ENCODE results near the gene ECI1.
A peak's percentile ranks its signal among the peaks of the same experiment; 100 is the strongest.
"Not testable (repeated sequence)": the region's sequence is repeated elsewhere in the genome, so short reads cannot be mapped to it uniquely, and the experiment has no call there.

ECI1 gene

DNA sequence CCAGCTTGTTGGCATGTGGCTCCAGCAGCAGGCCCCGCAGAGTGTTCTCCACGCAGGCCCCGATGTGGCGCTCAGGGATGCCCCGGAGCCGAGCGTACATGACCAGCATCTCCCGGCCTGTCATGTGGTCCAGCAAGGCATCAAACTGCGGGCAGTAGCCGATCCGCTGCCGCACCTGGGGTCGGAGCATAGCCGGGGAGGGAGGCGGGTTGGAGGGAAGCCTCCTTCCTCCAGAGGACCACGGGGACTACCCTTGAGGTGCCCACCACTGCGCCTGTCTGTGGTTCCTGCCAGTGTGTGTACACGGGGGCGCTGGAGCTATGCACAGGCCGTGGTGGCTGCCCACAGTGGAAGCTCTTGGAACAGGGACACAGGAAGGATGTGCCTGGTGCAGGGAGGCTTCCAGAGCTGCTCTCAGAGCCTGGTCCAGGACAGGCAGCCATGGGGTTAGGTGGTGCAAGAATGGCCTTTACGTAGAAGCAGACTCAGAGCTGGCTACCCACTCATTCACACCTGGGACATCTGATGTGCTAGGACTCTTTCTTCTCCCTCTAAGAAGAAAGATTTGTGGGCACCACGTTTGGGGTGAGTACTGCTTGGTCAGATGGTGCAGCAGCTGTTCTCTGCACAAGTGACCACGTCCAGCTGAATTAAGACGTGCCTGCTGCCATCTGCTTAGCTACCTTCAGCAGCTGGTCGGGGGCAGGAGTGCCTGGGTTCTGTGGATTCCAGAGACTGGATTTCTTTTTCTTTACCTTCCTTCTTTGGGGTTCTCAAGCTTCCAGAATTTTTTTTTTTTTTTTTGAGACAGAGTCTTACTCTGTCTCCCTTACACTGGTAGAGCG, 27.8 kb upstream of the ECI1 start:
- no peak for DNase-seq

DNA sequence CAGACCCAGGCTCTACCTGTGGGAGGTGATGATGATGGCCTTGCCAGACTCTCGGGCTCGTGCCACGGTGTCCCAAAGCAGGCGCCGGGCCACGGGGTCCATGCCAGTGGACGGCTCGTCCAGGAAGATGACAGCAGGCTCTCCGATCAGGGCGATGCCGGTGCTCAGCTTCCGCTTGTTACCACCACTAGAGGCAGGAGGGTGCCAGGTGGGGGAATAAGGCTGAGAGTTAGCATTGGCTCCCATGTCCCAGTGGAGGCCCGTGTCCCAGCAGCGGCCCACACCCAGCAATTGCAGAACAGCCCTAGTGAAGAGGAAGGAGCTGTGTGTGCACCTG, 26.9 kb upstream of the ECI1 start:
- no peak for DNase-seq

DNA sequence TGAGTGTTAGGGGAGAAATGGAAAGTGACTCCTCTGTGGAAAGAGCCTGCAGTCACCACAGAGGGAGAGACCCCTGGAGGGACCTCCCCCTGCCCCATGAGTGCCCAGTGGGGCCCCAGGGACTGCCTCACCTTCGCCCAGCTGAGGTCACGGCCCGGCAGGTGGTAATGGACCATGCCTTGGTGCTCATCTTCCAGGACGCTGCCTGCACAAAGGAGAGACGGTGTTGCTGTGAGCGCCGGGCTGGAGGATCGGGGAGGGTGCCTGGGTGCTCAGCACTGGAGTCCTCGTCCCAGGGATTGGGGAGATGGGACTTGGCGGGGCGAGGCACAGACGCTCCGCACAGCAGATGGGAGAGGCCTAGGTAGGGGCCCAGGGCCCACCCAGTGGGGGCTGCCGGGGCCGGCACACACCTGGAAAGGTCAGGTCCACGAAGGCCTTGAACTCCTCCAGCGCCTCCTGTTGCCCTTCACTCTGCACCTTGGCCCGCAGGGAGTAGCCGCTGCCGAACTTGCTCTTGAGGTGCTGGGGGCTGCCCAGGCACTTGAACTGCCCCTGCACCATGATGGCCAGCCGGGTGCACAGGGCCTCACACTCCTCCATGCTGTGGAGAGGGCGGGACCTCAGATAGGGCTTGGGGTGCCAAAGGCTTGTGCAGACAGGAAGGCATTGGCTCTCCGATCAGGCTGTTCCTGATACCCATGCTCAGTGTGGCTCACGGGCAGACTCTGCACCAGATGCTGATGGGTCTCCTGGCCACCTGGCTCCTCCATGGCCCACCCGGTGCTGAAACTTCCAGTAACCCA, 26.3 kb upstream of the ECI1 start:
- no peak for DNase-seq

DNA sequence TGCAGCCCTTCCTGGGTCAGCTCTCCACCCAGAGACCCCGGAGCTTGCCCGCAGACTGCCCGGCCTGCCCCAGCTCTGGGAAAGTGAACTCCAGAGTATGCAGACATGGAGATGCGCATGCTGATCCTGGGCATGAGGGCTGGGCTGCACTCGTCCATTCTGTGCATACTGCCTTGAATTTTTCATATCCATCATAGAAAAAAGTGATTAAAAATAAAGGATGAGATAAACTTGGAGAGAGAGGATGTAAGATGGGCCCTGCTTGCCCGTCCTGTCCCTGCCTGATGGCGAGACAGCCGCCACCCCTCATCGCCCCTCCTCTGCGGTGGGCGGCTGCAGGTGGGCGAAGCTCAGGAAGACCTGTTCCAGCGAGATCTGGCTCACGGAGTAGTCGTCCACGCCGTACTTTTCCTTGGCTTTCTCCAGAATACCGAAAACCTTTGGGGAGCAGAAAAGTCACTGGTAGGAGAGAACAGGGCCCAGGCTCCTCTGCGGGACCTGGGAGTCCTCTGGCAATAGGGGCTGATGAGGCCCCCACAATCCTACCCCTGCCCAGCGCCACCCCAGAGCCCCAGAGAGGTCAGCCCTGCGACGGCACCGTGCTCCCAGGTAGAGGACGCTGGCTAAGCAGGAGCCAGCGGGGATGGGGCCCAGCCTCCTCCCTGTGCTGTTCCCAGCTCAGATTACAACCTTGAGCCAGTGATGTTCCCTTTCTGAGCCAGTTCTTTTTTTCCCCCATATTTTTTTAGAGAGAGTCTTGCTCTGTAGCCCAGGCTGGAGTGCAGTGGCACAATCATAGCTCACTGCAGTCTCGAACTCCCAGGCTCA, 25.2 kb upstream of the ECI1 start:
- no peak for DNase-seq

DNA sequence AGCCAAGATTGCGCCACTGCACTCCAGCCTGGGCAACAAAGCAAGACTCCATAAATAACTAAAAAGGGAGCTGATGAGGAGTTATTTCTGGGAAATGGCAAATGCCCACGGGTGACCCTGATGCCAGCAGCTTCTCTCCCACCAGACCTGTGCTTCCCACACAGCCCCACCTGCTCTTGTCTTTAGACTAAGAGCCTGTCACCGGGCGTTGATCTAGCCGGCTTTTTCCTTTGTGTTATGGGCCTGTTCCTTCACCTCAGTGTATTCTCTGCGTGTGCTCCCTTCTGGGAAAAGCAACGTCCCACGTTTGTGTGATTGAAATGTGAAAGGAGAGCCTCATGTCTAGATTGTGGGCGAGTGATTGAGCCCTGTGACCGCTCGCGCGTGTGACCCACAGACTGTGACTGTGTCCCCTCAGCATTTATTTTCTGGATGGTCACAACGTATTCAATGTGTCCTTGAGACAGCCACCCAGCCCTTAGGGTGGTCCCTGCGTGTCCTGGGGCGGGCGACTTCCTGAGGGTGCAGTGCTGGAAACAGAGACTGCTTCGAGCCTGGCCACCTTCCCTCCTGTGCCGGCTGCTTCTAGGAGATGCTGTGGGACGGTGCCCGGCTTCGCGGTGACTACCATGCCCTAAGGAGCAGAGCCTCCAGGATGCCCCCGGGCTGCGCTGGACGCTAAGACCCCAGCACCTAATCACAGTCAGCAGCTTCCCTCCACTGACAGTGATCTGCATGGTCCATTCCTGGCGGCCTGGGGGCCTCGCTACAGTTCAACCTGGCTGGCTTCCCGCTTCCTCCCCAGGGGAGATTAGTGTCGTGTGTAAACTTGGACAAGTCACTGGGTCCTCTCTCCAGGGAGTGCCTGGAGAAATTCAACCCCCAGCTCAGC, 24.3 kb upstream of the ECI1 start:
- DNase-seq, result no peak

DNA sequence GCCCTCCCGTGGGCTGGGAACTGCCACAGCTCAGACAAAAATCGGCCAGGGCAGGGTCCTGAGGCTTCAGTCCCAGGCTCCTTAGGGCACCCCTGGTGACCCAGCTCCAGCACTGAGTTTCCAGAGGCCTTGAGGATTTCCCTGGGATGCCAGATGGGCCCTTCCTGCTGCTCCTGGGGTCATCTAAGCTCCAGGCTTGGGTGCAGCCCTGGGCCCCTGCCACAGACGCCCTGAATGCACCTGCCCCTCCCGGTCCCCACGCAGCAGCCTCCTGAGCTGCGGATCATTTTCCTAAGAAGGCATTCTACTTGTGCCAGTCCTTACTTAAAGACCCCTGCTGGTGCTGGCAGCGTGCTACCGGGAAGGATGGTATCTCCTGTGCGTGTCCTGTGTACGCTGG, 22.5 kb upstream of the ECI1 start:
- no peak for DNase-seq

DNA sequence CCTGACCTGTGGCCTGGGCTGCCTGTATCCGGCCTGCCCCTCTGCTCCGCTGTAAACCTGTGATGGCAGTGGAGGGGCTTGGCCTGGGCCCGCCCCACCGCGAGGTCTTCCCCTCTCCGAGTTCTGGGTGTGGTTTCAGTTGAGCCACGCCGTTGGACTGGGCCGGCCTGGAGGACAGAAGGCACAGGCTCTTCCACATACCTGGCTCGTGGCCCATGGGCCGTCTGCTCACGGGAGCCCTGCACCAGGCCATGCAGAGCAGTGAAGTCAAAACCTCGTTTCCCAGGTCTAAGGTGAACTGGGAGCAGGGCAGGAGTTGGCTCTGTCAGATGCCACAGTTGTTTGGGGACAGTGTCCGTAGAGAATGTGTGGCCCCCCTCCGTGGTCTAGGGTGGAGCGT, 22.1 kb upstream of the ECI1 start:
- DNase-seq, result no peak

DNA sequence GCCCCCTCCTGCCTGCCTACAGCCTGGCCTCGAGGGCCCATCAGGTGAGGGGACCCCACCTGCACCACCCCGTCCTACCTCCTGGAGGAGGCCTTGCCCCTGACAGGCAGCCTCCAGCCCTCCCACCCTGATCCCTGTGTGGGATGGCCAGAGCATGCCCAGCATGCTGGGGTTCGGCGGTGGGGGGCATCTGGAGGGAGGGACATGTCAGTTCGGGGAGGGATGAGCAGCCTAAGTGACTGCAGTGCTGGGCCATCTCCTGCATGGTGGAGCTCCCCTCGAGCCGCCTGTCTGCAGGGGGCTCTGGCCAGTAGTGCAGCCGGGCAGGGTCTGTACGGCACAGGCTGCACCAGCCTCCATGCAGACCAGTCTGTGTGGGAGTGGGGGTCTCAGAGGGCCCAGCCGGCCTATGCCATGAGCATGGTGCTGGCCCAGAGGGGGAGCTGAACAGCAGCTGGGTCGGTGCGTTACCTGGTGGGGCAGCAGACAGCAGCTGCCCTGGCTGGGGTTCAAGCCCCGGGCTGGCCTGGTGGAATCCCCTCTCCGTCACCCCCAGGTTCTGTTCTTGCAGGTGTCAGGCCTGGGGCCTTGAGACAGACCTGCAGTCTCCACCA, 20.6 kb upstream of the ECI1 start:
- DNase-seq, result no peak

DNA sequence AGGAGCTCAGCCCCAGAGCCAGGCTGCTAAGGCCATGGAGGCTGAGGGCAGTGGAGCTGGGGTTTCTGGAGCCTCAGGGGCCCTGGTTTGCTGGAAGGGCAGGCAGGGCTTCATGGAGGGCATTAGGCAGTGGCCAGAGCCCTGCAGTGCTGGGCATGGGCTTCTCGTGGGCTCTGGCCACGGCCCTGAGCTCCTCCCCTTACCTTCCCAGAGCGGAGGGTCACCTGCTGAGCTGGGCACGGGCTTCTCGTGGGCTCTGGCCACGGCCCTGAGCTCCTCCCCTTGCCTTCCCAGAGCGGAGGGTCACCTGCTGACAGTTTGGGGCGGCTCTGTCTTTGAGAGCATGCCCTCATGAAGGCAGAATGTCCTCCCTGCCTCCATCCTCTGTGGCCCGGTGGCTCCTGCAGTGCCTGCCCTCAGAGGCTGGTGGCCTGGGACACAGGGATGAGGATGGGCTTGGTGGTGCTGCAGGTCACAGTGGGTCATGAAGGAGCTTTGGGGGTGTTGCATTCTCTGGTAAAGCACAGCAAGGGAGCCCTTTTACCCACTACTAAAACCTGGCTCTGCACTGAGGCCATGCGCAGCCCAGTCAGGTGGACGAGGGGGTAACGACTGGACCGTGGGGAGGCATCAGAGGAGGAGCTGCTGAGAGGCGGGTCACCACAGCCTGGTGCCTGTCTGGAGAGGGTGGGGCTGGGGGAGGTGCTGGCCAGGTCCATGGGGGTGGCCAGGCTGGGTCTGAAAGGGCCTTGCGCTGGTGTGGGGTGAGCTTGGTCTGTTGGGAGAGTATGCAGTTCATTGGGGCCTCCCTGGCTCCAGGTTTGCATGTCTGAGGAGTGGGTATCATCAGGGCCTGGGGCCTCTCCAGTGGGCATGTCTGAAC, 19.4 kb upstream of the ECI1 start:
- no peak for DNase-seq

DNA sequence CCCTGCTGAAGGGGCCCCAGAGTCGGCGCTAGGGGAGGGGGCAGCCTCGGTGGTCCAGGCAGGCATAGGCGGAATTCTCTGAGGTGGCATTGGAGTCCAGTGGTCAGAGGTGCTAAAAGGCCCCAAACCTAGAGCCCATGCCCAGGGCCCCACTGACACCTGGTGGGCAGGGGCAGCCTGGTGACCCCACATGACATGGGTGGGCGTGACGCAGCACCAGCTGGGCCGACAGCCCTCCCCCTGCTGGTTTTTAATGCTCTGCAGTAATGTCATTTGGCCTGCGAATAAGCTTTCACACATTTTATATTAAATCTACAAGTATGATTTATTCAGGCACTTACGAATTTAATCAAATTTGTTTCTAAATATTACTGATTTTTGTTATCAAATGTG, 18.7 kb upstream of the ECI1 start:
- DNase-seq, result no peak

DNA sequence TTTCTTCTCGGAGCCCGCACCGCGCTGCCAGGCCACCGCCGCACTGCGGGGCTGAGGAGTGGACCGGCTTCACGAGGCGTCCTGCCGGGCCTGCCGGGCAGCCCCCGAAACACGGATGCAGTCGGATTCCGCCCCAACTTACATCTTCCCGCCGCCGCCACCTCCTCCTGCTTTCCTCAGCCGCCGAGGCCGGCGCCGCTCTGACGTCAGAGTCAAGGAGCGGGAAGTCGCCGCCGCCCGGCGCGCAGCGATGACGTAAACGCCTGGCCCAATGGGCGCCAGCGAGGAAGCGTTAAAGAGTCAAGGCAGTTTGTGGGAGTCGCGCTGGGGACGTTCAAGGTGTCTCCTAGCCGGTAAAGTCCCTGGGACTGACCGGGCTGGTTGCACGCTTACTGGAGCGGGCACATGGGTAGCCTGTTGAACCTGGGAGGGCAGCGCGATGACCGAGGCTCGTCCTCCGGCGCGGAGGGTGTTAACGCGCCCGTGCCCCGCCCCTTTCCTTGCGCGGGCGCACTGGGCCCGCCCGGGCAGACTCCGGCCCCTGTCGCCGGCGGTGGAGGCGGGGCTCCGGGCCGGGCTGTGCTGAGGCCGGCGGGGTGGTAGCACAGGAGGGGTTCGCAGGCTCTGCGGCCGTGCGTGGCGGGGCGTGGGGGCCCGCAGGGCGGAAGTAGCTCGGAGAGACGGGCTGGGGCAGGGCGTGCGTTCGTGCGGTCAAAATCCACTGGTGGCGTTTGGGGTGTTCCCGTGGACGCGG, 16.7 kb upstream of the ECI1 start, which contains the start of gene RNPS1:
Gene RNPS1 (minus strand): TSS at position 214 of the 754 bp plus-strand sequence. CDS start 3,483 bp downstream, outside the sequence.
- DNase-seq, result peak; percentile 96

DNA sequence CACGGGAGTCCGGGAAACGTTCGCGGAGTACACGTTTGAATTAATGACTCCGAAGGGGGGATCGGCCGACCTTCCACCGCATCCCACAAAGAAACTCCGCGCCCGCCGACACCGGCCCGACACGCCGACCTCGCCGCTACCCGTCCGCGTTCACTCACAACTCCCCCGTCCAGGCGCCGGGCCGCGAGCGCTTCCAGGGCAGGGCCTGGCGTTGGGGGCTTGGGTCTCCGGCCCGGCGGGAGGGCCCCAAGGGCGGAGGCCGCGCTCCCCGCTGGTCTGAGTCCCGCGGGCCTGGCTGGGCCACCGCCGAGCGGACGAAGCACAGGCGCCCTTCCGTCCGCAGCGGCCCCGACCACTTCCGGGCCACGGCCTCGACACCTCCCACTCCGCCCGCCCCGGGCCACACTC, 16.1 kb upstream of the ECI1 start:
- not testable (repeated sequence) for DNase-seq

DNA sequence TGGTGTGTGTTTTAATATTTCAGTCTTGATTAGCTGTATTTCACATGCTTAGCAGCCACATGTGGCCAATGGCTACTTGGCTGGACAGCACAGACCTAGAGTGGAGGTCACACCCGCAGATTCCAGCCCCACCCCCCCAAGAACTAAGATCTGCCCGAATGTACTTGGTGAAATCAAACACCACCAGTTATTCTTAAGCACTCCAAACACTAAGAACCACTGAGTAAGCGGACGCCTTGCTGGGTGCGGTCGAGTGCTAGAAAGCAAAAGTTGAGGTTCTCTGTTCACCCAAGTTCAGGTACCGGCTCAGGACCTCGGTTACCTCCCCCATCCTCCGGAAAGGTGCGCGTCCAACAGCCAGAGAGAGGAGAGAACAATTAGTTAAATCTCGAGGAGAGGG, 15.5 kb upstream of the ECI1 start:
- not testable (repeated sequence) for DNase-seq

DNA sequence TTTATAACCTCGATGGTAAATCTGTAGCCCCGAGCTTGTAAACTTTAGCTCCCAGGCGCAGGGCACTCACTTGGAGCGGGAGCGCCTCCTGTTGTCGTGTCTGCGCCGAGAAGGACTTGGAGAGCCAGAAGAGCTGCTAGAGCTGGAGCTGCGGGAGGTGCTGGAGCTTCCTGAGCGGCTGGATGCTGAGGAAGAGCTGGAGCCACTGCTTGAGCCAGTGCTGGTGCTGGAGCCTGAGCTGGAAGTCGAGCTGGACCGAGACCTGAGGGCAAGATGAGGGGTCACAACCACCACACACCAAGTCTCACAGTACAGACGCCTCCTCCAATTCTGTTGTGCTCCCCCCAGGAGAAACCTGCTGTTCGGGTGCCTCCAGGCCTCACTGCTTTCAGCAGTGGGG, 11.6 kb upstream of the ECI1 start:
- DNase-seq, result not testable (repeated sequence)

DNA sequence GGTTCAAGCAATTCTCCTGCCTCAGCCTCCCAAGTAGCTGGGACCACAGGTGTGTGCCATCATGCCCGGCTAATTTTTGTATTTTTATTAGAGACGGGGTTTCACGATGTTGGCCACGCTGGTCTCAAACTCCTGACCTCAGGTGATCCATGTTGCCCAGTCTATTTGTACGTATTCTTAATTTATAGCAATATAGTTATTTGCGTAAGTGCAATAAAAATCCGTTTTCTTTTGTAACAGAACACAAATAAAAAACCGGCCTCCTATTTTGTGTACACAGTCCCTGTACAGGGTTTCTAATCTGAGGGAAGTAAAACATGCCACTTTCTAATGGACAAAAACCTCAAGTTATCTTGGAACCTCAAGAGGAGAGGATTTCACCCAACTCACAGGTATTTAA, 8.9 kb upstream of the ECI1 start:
- DNase-seq, result no peak

DNA sequence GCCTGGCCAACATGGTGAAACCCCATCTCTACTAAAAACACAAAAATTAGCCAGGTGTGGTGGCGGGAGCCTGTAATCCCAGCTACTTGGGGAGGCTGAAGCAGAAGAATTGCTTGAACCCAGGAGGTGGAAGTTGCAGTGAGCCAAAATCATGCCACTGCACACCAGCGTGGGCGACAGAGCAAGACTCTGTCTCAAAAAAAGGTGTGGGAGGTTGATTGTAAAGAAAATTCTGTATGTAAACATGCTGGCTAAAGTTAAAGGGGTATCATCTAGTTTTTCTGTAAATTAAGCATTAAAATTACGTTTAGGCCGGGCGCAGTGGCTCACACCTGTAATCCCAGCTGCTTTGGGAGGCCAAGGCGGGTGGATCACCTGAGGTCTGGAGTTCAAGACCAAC, 7.1 kb upstream of the ECI1 start:
- DNase-seq, result not testable (repeated sequence)

DNA sequence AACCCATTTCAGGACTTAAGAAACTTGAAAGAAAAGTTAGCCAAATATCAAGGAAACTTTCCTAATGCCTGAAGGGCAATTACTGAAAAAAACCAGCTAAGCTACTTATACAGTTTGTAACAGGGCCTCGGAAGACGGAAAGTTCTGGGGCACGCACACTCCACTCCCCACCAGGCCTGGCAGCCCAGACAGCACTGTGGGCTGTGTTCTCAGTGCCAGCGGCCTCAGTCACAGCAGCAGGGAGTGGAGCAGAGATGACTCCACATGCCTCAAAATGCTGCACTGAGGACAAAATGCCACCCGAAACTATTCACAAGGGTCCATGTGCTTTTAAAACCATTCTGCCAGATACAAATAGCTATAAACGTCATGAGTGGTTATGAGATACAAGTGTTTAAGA, 6.3 kb upstream of the ECI1 start:
- DNase-seq, result no peak

DNA sequence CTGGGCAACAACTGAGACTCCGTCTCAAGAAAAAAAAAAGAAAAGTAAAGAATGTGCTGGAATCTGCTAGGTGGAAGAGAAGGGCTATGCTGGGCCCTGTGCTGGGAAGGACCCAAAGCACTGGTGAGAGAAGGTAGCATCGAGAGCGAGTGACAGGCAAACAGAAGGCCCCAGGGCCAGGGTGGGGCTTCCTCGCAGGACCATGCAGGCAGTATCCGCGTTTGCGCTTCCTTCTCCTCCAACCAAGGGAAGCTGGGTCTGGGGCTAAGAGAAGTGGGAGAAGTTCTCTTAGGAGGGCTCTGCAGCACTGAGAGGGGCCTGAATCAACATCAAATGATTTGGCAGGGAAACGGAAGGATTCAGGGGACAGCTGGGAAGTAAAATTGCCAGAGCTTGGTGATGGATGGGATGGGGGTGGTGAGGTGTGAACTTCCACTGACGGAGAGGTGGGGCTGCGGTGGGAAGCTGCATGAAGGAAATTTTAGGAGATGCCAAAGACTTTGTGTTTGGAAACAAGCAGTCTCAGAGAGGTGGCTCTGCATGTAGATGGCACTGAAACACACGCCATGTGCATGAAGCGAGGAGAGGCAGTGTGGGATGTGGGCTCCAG, 5.2 kb upstream of the ECI1 start:
- no peak for DNase-seq

DNA sequence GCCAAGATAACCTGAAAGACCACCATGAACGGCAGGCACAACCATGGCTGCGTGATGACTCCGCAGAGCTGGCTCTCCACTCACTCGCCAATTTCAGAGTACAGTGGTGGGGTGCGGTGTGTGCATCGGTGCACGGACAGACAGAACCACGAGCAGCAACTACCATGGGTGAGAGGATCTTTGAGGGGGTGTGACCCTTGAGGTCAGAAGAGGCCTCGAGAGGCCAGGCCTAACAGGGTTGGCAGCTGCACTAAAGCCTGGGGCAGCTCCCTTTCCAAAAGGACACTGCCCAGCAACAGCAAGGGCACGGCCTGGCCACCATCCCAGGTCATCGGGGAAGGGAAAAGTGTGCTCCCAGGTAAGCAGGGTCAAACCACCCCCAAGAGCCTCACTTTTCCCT, 1.9 kb upstream of the ECI1 start:
- DNase-seq, result no peak

Data from fibroblast of skin of scalp (primary cell).